ENCODE results near the gene BABAM2. TPM values are rescaled to one million over a fixed set of nuclear protein-coding genes. Genes with fewer than 3 reads are reported as not detected.

BABAM2 gene
- total RNA-seq, 2 experiments from 2014 or later: 19.7 to 33.2 TPM

DNA sequence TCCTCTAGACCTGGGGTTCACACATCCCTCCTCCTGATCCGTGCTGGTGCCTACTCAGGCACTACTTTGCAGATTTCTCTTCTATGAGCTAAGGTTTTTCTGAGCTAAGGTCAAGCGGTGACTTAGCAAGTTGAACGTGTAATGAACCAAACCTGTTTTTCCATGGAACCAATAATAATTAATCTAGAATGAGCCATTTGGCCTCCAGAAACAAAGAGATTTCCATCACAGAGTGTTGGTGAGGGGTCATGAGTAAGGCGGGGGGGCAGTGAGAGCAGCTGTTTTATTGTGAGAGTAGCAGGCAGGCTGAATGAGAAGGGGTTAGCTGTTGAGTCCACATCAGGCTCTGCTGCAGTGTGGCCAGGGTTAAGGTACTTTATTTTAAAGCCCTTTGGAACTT is 390.1 kb downstream of the BABAM2 start:
- no peak overlapping the region for H3K4me3 ChIP-seq (ENCODE audit: low read depth, low read length, poor library complexity, severe bottlenecking)
- CTCF ChIA-PET (ENCODE audit: unreplicated experiment): no interaction called here
- POLR2A ChIA-PET: no interaction called here
- no peaks in the 10 kb centered on the region for H3K4me1 ChIP-seq (ENCODE audit: insufficient read depth, low read length, poor library complexity, severe bottlenecking)
- DNase-seq (ENCODE audit: low spot score): no peak
- no peaks in the 10 kb centered on the region for H3K9me2 ChIP-seq (ENCODE audit: insufficient read depth, low read length)
- no peaks in the 10 kb centered on the region for H3K9me3 ChIP-seq (ENCODE audit: low read length)
- H3K36me3 ChIP-seq (ENCODE audit: insufficient read depth, low read length): no peaks in the 10 kb centered on the region
- TF ChIP-seq, protein P1, sequence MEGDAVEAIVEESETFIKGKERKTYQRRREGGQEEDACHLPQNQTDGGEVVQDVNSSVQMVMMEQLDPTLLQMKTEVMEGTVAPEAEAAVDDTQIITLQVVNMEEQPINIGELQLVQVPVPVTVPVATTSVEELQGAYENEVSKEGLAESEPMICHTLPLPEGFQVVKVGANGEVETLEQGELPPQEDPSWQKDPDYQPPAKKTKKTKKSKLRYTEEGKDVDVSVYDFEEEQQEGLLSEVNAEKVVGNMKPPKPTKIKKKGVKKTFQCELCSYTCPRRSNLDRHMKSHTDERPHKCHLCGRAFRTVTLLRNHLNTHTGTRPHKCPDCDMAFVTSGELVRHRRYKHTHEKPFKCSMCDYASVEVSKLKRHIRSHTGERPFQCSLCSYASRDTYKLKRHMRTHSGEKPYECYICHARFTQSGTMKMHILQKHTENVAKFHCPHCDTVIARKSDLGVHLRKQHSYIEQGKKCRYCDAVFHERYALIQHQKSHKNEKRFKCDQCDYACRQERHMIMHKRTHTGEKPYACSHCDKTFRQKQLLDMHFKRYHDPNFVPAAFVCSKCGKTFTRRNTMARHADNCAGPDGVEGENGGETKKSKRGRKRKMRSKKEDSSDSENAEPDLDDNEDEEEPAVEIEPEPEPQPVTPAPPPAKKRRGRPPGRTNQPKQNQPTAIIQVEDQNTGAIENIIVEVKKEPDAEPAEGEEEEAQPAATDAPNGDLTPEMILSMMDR (conservative IDR thresholded peaks at IDR 0.05; ENCODE audit: low read length): no peak
- no peak for TF ChIP-seq EZH2phosphoT487 (IDR thresholded peaks at IDR 0.05; ENCODE audit: borderline replicate concordance, low read depth, low read length)
- no peak overlapping the region for H2AFZ ChIP-seq (ENCODE audit: low read length)
- no peak overlapping the region for H3K27ac ChIP-seq (ENCODE audit: low read depth, low read length, poor library complexity, severe bottlenecking)
- BruUV-seq (replicated peaks): no TSS peak
- H3K79me2 ChIP-seq (ENCODE audit: insufficient read depth, low read depth, low read length): no peaks in the 10 kb centered on the region
- no peak overlapping the region for H3K4me2 ChIP-seq (ENCODE audit: low read length)
- intact Hi-C loops (cut with micrococcal nuclease; ENCODE audit: unreplicated experiment): no loop called here
- H4K20me1 ChIP-seq (ENCODE audit: insufficient read depth, low read length): no peaks in the 10 kb centered on the region

DNA sequence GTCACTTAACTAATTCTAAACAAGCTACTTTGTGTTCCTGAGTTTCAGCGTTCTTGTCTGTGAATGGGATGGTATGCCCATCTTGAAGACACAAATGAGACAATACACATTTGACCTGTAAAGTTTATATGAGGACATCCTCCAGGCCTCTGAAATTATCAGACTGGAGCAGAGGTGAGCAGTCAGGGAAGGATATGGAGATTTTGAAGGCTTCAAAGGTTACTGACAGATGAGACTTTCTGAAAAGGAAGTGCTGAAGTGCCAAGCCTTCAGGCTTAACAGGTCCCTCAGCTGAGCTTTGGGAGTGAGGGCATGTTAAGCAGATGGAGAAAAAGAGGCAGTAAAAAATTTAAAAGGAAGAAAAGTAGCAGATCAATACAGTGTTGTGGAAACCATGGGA is 391.2 kb downstream of the BABAM2 start:
- Histone ChIP-seq H3K4me2 (ENCODE audit: low read length) (no peak overlapping the region), H4K20me1 (ENCODE audit: insufficient read depth, low read length) (no peaks in the 10 kb centered on the region), H3K4me1 (ENCODE audit: insufficient read depth, low read length, poor library complexity, severe bottlenecking) (no peaks in the 10 kb centered on the region), H3K27ac (ENCODE audit: low read depth, low read length, poor library complexity, severe bottlenecking) (no peak overlapping the region), H3K9me3 (ENCODE audit: low read length) (no peaks in the 10 kb centered on the region), H3K79me2 (ENCODE audit: insufficient read depth, low read depth, low read length) (no peaks in the 10 kb centered on the region), H3K4me3 (ENCODE audit: low read depth, low read length, poor library complexity, severe bottlenecking) (no peak overlapping the region), H2AFZ (ENCODE audit: low read length) (no peak overlapping the region), H3K36me3 (ENCODE audit: insufficient read depth, low read length) (no peaks in the 10 kb centered on the region), H3K9me2 (ENCODE audit: insufficient read depth, low read length) (no peaks in the 10 kb centered on the region)
- POLR2A ChIA-PET: no interaction called here
- no TSS peak for BruUV-seq (replicated peaks)
- CTCF ChIA-PET (ENCODE audit: unreplicated experiment): no interaction called here
- no peak for DNase-seq (ENCODE audit: low spot score)
- TF ChIP-seq EZH2phosphoT487 (IDR thresholded peaks at IDR 0.05; ENCODE audit: borderline replicate concordance, low read depth, low read length): no peak
- TF ChIP-seq, protein P1 (conservative IDR thresholded peaks at IDR 0.05; ENCODE audit: low read length): no peak
- intact Hi-C loops (cut with micrococcal nuclease; ENCODE audit: unreplicated experiment): no loop called here

DNA sequence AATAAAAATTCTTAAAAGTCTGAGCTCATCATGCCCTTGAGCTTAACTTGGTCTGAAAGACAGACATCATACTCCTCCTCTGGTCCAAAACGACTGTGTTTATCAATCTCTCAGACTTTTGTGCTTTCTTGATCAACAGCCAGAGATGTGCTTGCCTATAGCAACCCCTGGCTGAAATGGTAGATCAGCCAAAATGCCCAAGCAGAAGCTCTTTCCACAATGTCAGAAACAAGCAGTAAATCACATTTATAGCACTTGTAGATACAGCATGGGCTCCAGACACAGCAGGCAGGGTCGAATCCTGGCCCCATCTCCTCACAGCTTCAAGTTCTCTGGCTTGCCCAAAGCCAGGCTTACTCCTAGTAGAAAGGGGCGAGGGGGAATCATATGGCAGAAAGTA is 391.7 kb downstream of the BABAM2 start:
- H3K9me2 ChIP-seq (ENCODE audit: insufficient read depth, low read length): no peaks in the 10 kb centered on the region
- H3K4me1 ChIP-seq (ENCODE audit: insufficient read depth, low read length, poor library complexity, severe bottlenecking): no peaks in the 10 kb centered on the region
- H3K27ac ChIP-seq (ENCODE audit: low read depth, low read length, poor library complexity, severe bottlenecking): no peak overlapping the region
- CTCF ChIA-PET (ENCODE audit: unreplicated experiment): no interaction called here
- H3K4me3 ChIP-seq (ENCODE audit: low read depth, low read length, poor library complexity, severe bottlenecking): no peak overlapping the region
- BruUV-seq (replicated peaks): no TSS peak
- no peaks in the 10 kb centered on the region for H3K79me2 ChIP-seq (ENCODE audit: insufficient read depth, low read depth, low read length)
- H3K4me2 ChIP-seq (ENCODE audit: low read length): no peak overlapping the region
- POLR2A ChIA-PET: no interaction called here
- TF ChIP-seq, protein P1 (conservative IDR thresholded peaks at IDR 0.05; ENCODE audit: low read length): no peak
- H2AFZ ChIP-seq (ENCODE audit: low read length): no peak overlapping the region
- no peaks in the 10 kb centered on the region for H4K20me1 ChIP-seq (ENCODE audit: insufficient read depth, low read length)
- intact Hi-C loops (cut with micrococcal nuclease; ENCODE audit: unreplicated experiment): no loop called here
- H3K9me3 ChIP-seq (ENCODE audit: low read length): no peaks in the 10 kb centered on the region
- DNase-seq (ENCODE audit: low spot score): no peak
- no peaks in the 10 kb centered on the region for H3K36me3 ChIP-seq (ENCODE audit: insufficient read depth, low read length)
